Naive thymus-derived CD4-positive, alpha-beta T cell (primary cell): ENCODE measurements around the gene LAPTM4A. TPM values are rescaled to one million over a fixed set of nuclear protein-coding genes. Genes with fewer than 3 reads are reported as not detected.

ENCODE experiments used
- ATAC-seq: fragments of 150-1000 bp; cut with Tn5 transposase; 2 replicates; pipeline ENCODE4 v1.10.0; 2021; ENCODE audit warnings: mild to moderate bottlenecking, moderate library complexity
- CTCF ChIA-PET: fragments of 350-600 bp; sonication (Branson Sonifier 250); formaldehyde crosslinking; loops from one replicate; lab custom pipeline; 2021; ENCODE audit warnings: antibody characterized with exemption; lab: Charles Lee
- POLR2A ChIA-PET: fragments of 350-600 bp; sonication (Branson Sonifier 250); formaldehyde crosslinking; loops from one replicate; lab custom pipeline; 2021; ENCODE audit warnings: antibody characterized with exemption, inconsistent platforms; lab: Charles Lee
- DNase-seq, 9 donors: peaks; one replicate each; pipeline versions ENCODE4 v3.0.0 to v3.0.0-alpha.2; 2020 to 2022; ENCODE audit warnings: mixed read lengths in 1 of 9
- H3K27ac ChIP-seq: one replicate; pipeline ENCODE4 v1.7.0; 2013; ENCODE audit warnings: mild to moderate bottlenecking, low read depth, low read length, moderate library complexity
- H3K27me3 ChIP-seq, 2 donors: one replicate each; pipeline ENCODE4 v1.7.0; 2013; ENCODE audit warnings: low read length in 2 of 2, mild to moderate bottlenecking in 2 of 2, moderate library complexity in 2 of 2; ENCODE audit not compliant: control insufficient read depth in 2 of 2, insufficient read depth in 2 of 2
- H3K36me3 ChIP-seq, 3 experiments: 1 replicate in 2 of 3; 2 replicates in 1 of 3; pipeline ENCODE4 v1.7.0; 2013; ENCODE audit warnings: low read length in 3 of 3, mild to moderate bottlenecking in 3 of 3, moderate library complexity in 1 of 3; ENCODE audit not compliant: insufficient read depth in 3 of 3, control insufficient read depth in 2 of 3
- H3K4me1 ChIP-seq, 2 donors: one replicate each; pipeline ENCODE4 v1.7.0; 2013; ENCODE audit warnings: low read length in 2 of 2, mild to moderate bottlenecking in 2 of 2, moderate library complexity in 1 of 2; ENCODE audit not compliant: control insufficient read depth in 2 of 2, insufficient read depth in 2 of 2
- H3K4me3 ChIP-seq: 2 replicates; pipeline ENCODE4 v1.7.0; 2013; ENCODE audit warnings: mild to moderate bottlenecking, low read length
- H3K9me3 ChIP-seq, 3 experiments: 1 replicate in 2 of 3; 2 replicates in 1 of 3; pipeline ENCODE4 v1.7.0; 2013; ENCODE audit warnings: low read length in 3 of 3; ENCODE audit not compliant: control insufficient read depth in 2 of 3
- H3K27ac Mint-ChIP-seq, 9 donors: one replicate each; pipeline ENCODE4 v1.8.0; 2020 to 2022; ENCODE audit warnings: mixed read lengths in 9 of 9, mild to moderate bottlenecking in 8 of 9, moderate library complexity in 5 of 9, inconsistent platforms in 2 of 9
- H3K27me3 Mint-ChIP-seq, 5 donors: one replicate each; pipeline ENCODE4 v1.8.0; 2021 to 2022; ENCODE audit warnings: mixed read lengths in 5 of 5, mild to moderate bottlenecking in 1 of 5
- H3K36me3 Mint-ChIP-seq, 5 donors: one replicate each; pipeline ENCODE4 v1.8.0; 2020 to 2022; ENCODE audit warnings: mixed read lengths in 5 of 5, mild to moderate bottlenecking in 3 of 5, inconsistent platforms in 1 of 5
- H3K4me1 Mint-ChIP-seq, 7 donors: one replicate each; pipeline ENCODE4 v1.8.0; 2020 to 2022; ENCODE audit warnings: mixed read lengths in 7 of 7, mild to moderate bottlenecking in 3 of 7, inconsistent platforms in 1 of 7
- H3K4me3 Mint-ChIP-seq, 10 donors: one replicate each; pipeline ENCODE4 v1.8.0; 2020 to 2022; ENCODE audit warnings: mild to moderate bottlenecking in 10 of 10, mixed read lengths in 10 of 10, moderate library complexity in 6 of 10, inconsistent platforms in 2 of 10
- H3K9me3 Mint-ChIP-seq, 11 donors: one replicate each; pipeline ENCODE4 v1.8.0; 2020 to 2022; ENCODE audit warnings: mixed read lengths in 11 of 11, mild to moderate bottlenecking in 4 of 11, inconsistent platforms in 1 of 11, moderate library complexity in 1 of 11
- intact Hi-C, 2 donors: fragments of 100-400 bp; cut with micrococcal nuclease; formaldehyde crosslinking; loops; one replicate each; pipeline ENCODE4 v1.15.1; 2023
- polyA plus RNA-seq, 2 donors: library from polyadenylated mRNA; unstranded; fragments of 300-500 nt; fragmentation: Illumina TruSeq; gene quantifications; one replicate each; pipeline ENCODE4 v1.2.3, GENCODE V29; 2021
- total RNA-seq, 6 experiments: library from RNA in 5 of 6; stranded (reverse) in 5 of 6; gene quantifications; 1 replicate in 5 of 6; 2 replicates in 1 of 6; pipeline ENCODE4 v1.2.3 and lab custom pipeline; 2021 to 2026

The LAPTM4A gene
- total and polyA plus RNA-seq, 7 experiments from 2014 or later: 32.3 to 106 (median 49.8) TPM

GRCh38 chr2:20064421-20064820, 13.0 kb upstream of the LAPTM4A start:
- no peak overlapping the region for H3K4me3 Mint-ChIP-seq
- Histone ChIP-seq H3K4me1 (no peaks in the 10 kb centered on the region), H3K9me3 (no peaks in the 10 kb centered on the region), H3K4me3 (no peak overlapping the region), H3K36me3 (no peaks in the 10 kb centered on the region), H3K27ac (no peak overlapping the region), H3K27me3 (no peaks in the 10 kb centered on the region)
- no peaks in the 10 kb centered on the region for H3K4me1 Mint-ChIP-seq
- H3K9me3 Mint-ChIP-seq: peaks cover 0 to 6% (median 0%) of the 10 kb centered on the region in 11 donors
- CTCF ChIA-PET: no interaction called here
- H3K27ac Mint-ChIP-seq: no peak overlapping the region
- intact Hi-C loops: no loop called here
- peaks cover 0 to 3% (median 0%) of the 10 kb centered on the region in 5 donors for H3K36me3 Mint-ChIP-seq
- POLR2A ChIA-PET: no interaction called here
- DNase-seq: no peak
- peaks cover 0 to 22% (median 11%) of the 10 kb centered on the region in 5 donors for H3K27me3 Mint-ChIP-seq
- no peak for ATAC-seq

GRCh38 chr2:20062615-20063545, 11.5 kb upstream of the LAPTM4A start:
- CTCF ChIA-PET: no interaction called here
- POLR2A ChIA-PET: no interaction called here
- H3K4me3 Mint-ChIP-seq: no peak overlapping the region
- H3K4me1 Mint-ChIP-seq: no peaks in the 10 kb centered on the region
- DNase-seq (no peak), ATAC-seq (no peak)
- peaks cover 0 to 20% (median 12%) of the 10 kb centered on the region in 5 donors for H3K27me3 Mint-ChIP-seq
- peak overlapping the region in 1 of 9 donors; percentile 42 for H3K27ac Mint-ChIP-seq
- Histone ChIP-seq H3K27ac (no peak overlapping the region), H3K4me3 (no peak overlapping the region), H3K36me3 (no peaks in the 10 kb centered on the region), H3K27me3 (no peaks in the 10 kb centered on the region), H3K9me3 (no peaks in the 10 kb centered on the region), H3K4me1 (no peaks in the 10 kb centered on the region)
- peaks cover 0 to 5% (median 0%) of the 10 kb centered on the region in 11 donors for H3K9me3 Mint-ChIP-seq
- intact Hi-C loops: no loop called here
- H3K36me3 Mint-ChIP-seq: peaks cover 0 to 3% (median 0%) of the 10 kb centered on the region in 5 donors

GRCh38 chr2:20061940-20062339, 10.5 kb upstream of the LAPTM4A start:
- POLR2A ChIA-PET: no interaction called here
- no peak for DNase-seq
- H3K27ac Mint-ChIP-seq: no peak overlapping the region
- Histone ChIP-seq H3K36me3 (no peaks in the 10 kb centered on the region), H3K27ac (no peak overlapping the region), H3K9me3 (no peaks in the 10 kb centered on the region), H3K4me1 (no peaks in the 10 kb centered on the region), H3K27me3 (no peaks in the 10 kb centered on the region), H3K4me3 (no peak overlapping the region)
- intact Hi-C loops: no loop called here
- H3K27me3 Mint-ChIP-seq: peaks cover 7 to 28% (median 19%) of the 10 kb centered on the region in 5 donors
- H3K4me1 Mint-ChIP-seq: no peaks in the 10 kb centered on the region
- no peaks in the 10 kb centered on the region for H3K36me3 Mint-ChIP-seq
- no peak overlapping the region for H3K4me3 Mint-ChIP-seq
- CTCF ChIA-PET: no interaction called here
- H3K9me3 Mint-ChIP-seq: peaks cover 0 to 4% (median 0%) of the 10 kb centered on the region in 11 donors
- ATAC-seq: no peak

- H3K36me3 Mint-ChIP-seq: no peaks in the 10 kb centered on the region
These were observed 10.0 kb upstream of the LAPTM4A start for GRCh38 chr2:20061476-20061875.

GRCh38 chr2:20060106-20060505, 8.7 kb upstream of the LAPTM4A start:
- H3K4me3 Mint-ChIP-seq: no peak overlapping the region
- no peaks in the 10 kb centered on the region for H3K4me1 Mint-ChIP-seq
- no peaks in the 10 kb centered on the region for H3K36me3 Mint-ChIP-seq
- H3K9me3 Mint-ChIP-seq: peaks cover 0 to 4% (median 0%) of the 10 kb centered on the region in 11 donors
- Histone ChIP-seq H3K27ac (no peak overlapping the region), H3K4me3 (no peak overlapping the region), H3K27me3 (no peaks in the 10 kb centered on the region), H3K9me3 (no peaks in the 10 kb centered on the region), H3K36me3 (no peaks in the 10 kb centered on the region), H3K4me1 (no peaks in the 10 kb centered on the region)
- no peak for DNase-seq
- no peak overlapping the region for H3K27ac Mint-ChIP-seq
- POLR2A ChIA-PET: no interaction called here
- no peak for ATAC-seq
- CTCF ChIA-PET: interaction anchor here (0.5 kb wide), 1 partner anchor 24 kb away, joined by 3 read pairs; no protein-coding TSS in a partner anchor
- intact Hi-C loops: no loop called here
- peaks cover 18 to 45% (median 35%) of the 10 kb centered on the region in 5 donors for H3K27me3 Mint-ChIP-seq

More at GRCh38 chr2:20061476-20061875, 10.0 kb upstream of the LAPTM4A start:
- Mint-ChIP-seq H3K27ac (no peak overlapping the region), H3K4me1 (no peaks in the 10 kb centered on the region), H3K9me3 (peaks cover 0 to 4% (median 0%) of the 10 kb centered on the region in 11 donors), H3K27me3 (peaks cover 11 to 33% (median 24%) of the 10 kb centered on the region in 5 donors), H3K4me3 (no peak overlapping the region)
- Histone ChIP-seq H3K27me3 (no peaks in the 10 kb centered on the region), H3K9me3 (no peaks in the 10 kb centered on the region), H3K27ac (no peak overlapping the region), H3K4me3 (no peak overlapping the region), H3K4me1 (no peaks in the 10 kb centered on the region), H3K36me3 (no peaks in the 10 kb centered on the region)
- ChIA-PET POLR2A (no interaction called here), CTCF (no interaction called here)
- intact Hi-C loops: no loop called here
- DNase-seq (no peak), ATAC-seq (no peak)

- POLR2A ChIA-PET: no interaction called here
- DNase-seq (no peak), ATAC-seq (no peak)
- intact Hi-C loops: no loop called here
- Histone ChIP-seq H3K27ac (no peak overlapping the region), H3K9me3 (no peaks in the 10 kb centered on the region), H3K36me3 (no peaks in the 10 kb centered on the region), H3K4me3 (no peak overlapping the region), H3K4me1 (no peaks in the 10 kb centered on the region), H3K27me3 (no peaks in the 10 kb centered on the region)
- H3K4me1 Mint-ChIP-seq: no peaks in the 10 kb centered on the region
- peaks cover 0 to 4% (median 0%) of the 10 kb centered on the region in 11 donors for H3K9me3 Mint-ChIP-seq
- no peaks in the 10 kb centered on the region for H3K36me3 Mint-ChIP-seq
- no peak overlapping the region for H3K4me3 Mint-ChIP-seq
- H3K27me3 Mint-ChIP-seq: peaks cover 22 to 50% (median 26%) of the 10 kb centered on the region in 5 donors
- CTCF ChIA-PET: no interaction called here
- no peak overlapping the region for H3K27ac Mint-ChIP-seq
These were observed 5.8 kb upstream of the LAPTM4A start for GRCh38 chr2:20057268-20057667.
